NCI-H2081 treated with DMSO at 0.1 percent for 48 hours (cell line): ENCODE results near the gene ADAMTS7.
"Not testable (repeated sequence)": the region's sequence is repeated elsewhere in the genome, so short reads cannot be mapped to it uniquely, and the experiment has no call there.

Experiments
- DNase-seq: peaks from one replicate; lab custom pipeline; 2025; lab: John Stamatoyannopoulos, UW

ADAMTS7 gene

DNA sequence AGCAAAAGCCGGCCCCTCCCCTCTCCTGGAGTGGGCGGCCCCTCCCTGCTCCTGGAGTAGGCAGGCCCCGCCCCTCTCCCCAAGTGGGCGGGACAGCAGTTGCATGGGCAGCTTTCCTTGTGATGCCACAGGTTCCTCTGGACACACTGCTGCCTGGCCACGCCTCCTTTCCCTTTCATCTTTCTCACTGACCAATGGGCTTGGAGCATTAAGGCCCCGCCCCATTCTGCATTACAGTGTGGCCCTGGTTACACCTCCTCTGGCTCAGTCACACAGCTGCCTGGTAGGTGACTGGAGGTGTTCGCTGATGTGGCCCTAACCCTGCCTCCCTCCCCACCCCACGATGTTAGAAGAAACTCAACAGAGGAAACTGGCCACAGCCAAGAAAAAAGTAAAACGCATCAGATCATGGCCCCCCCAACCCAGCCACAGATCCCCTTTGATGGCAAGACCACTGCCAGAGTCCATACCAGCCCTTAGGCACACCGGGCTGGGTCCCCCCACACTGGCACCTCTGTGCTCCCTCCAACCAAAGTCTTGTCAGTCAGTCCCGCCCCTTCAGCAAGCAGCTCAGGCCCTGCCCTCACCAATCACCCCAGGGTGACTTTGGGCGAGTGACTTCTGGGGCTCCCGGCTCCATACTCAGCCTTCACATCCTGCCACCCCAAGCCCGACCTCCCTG is 84.3 kb downstream of the ADAMTS7 start:
- DNase-seq = no peak

DNA sequence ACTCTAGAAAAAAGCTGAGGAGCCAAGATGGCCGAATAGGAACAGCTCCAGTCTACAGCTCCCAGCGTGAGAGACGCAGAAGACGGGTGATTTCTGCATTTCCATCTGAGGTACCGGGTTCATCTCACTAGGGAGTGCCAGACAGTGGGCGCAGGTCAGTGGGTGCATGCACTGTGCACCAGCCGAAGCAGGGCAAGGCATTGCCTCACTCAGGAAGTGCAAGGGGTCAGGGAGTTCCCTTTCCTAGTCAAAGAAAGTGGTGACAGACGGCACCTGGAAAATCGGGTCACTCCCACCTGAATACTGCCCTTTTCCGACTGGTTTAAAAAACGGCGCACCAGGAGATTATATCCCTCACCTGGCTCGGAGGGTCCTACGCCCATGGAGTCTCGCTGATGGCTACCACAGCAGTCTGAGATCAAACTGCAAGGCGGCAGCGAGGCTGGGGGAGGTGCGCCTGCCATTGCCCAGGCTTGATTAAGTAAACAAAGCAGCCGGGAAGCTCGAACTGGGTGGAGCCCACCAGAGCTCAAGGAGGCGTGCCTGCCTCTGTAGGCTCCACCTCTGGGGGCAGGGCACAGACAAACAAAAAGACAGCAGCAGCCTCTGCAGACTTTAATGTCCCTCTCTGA is 91.3 kb downstream of the ADAMTS7 start:
- DNase-seq = not testable (repeated sequence)

DNA sequence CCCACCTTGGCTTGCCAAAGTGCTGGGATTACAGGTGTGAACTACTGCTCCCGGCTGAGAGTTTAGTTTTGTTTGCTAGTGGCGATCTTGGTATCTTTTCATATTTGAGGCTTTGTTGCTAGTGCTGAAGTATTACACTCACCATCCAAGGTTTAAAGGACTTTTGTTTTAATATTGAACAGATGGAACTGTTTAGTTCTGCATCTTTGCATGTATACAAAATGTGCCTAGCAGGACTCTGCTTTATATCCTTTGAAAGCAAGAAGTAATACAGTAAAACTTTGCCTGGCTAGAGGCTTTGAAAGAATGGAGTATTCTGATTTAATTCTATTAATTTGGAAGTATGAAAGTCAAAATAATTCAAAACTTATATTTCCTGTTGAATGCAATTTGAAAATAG is 92.4 kb downstream of the ADAMTS7 start:
- no peak for DNase-seq

DNA sequence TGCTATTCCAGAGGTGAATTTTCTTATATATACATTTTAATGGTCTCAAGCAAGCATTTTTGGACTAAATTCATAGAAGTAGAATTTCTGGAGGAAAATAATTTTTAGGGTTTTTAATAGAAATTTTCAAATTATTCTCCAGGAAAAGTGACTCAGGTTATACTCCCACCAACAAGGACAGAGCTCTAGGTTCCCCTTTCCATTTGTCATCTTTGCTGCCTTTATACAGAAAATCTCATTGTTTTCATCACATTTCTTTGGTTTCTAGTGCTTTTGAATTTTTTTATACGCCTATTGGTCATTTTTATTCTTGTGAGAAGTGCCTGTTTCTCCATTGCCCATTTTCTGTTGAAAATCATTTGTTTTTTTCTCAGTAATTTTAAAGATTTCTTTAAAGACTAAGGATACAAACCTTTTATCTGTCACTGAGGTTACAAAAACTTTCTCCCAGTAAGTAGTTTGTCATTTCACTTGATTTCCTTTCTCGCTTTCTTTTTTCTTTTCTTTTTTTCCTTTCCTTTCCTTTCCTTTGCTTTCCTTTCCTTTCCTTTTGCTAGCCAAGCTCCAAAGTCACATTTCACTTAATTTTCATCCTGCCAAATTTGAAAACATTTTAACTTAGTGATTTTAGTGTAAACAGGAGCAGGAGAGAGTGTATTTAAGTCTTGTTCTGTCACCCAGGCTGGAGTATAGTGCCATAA is 93.2 kb downstream of the ADAMTS7 start:
- no peak for DNase-seq

DNA sequence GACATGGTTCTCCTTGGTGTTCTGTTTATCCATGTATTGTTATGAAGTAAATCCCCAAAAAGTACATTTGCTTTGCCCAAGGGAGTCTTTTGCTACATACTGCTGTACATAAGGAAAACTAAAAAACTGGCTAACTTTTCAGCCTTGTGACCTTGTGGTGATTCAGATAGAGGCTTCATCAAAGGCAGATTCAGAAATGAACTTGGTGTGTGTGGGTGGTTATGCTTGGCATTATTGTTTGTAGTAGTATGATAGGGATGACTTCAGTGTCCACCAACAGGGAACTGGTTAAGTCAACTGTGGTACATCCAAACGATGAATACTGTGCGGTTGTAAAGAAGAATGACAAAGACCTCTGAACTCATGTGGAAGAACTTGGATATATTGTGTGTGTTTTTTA is 94.6 kb downstream of the ADAMTS7 start:
- no peak for DNase-seq

DNA sequence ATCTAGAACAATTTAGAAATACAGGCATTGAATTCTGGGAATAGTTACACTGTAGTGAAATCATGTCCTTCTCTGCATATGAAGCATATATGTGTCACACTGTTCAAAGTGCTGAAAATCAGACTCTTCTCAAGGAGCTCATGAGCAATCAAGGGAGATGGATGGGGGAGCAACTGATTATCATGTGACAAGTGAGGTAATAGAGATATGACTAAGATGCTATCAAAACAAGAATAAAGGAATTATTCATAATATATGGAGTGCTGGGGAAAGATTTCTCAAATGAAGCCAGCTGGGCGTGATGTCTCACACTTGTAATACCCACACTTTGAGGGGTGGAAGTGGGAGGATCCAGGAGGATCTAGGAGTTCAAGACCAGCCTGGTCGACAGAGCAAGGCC is 95.3 kb downstream of the ADAMTS7 start:
- DNase-seq = no peak

DNA sequence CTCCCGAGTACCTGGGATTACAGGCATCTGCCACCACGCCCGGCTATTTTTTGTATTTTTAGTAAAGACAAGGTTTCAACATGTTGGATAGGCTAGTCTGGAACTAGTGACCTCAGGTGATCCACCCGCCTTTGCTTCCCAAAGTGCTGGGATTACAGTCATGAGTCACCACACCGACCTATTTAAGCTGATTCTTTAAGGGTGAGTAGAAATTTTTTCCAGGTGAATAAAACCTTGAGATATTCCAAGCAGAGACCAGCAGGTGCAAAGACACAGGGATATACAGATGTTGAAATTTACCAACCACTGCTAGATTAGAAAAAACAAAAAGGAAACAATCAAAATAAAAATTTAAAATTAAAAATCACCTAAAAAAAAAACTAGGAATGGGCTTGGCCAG is 95.8 kb downstream of the ADAMTS7 start:
- DNase-seq = no peak

DNA sequence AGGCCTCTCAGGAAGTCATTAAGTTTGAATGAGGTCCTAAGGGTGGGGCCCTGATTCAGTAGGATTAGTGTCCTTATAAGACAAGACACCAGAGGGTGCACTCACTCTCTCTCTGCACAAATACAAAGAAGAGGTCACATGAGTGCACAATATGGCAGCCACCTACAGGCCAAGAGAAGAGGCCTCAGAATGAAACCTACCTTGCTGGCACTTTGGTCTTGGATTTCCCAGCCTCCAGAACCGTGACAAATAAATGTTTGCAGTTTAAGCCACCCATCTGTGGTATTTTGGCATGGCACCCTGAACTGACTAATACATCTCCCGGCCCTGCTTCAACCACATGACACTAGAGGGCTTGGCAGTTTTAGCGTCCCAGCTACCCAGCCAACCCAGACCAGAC is 96.4 kb downstream of the ADAMTS7 start:
- DNase-seq = no peak

DNA sequence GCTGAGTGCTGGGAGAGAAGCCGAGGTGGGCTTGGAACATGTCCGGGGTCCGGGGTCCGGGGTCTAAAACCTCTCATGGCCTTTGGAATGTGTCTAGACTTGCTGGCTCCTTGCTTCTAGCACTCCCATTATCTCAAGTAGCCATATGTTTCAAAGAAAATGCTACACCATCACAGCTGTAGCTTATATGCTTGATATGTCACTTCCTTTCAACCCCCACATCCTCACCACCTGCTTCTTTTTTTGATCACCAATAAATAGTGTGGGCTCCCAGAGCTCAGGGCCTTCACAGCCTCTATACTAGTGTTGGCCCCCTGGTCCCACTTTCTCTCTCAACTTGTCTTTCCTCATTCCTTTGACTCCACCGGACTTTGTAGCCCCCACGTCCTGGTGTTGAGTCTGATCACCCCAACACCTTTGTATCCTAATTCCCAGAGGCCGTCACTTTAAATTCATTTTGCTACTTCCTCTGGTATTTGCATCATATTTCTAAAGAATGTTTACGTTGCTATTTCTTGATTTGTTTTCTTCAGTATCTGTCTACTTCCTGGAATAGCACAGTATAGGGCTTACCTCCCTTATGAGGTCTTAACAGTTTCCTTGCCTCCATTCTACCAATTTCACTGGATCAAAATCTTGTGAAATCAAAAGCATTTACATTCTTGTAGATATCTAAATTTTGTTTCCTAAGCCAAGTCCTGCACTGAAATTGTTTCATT is 98.3 kb downstream of the ADAMTS7 start:
- DNase-seq = no peak

DNA sequence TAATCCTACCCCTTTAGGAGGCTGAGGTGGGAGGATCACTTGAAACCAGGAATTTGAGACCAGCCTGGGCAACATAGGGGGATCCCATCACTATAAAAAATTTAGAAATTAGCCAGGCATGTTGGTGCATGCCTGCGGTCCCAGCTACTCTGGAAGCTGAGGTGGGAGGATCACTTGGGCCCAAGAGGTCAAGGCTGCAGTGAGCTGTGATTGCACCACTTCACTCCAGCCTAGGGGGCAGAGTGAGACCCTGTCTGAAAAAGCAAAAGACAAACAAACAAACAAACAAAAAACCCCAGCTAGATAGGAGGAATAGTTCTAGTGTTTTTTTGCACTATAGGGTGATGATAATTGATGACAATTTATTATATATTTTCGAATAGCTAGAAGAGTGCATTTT is 99.6 kb downstream of the ADAMTS7 start:
- no peak for DNase-seq

DNA sequence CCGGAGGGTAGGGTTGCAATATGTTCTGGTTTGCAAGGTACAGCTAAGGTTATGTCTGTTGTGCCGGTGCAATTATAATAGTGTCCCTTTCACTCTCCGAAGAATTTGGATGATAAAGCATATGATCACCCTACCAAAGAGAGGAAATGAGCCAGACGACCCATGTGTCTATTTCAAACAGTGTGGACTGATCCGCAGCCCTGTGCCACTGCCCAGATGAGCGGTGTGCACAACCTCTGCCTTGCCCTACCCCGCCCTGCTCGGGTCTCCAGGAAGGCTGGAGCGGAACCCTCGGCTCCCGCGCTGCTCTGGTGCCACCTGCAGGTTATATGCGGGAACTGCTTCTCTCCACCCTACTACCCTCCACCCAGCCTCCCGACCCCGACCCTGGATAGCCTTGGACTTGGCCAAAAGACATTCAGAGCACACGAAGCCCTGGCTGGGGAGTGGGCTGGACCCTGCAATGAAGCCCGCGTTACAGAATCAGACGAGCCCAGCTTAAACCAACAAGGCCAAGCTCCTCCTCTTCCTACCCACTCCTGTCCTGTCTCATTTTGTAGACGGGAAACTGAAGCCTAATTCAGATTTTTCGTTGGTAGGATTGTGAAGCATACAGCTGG is 101.9 kb downstream of the ADAMTS7 start:
- DNase-seq = no peak
